Measurements from ENCODE around the gene EPO.
"Not testable (repeated sequence)": the region's sequence is repeated elsewhere in the genome, so short reads cannot be mapped to it uniquely, and the experiment has no call there.

EPO gene

DNA sequence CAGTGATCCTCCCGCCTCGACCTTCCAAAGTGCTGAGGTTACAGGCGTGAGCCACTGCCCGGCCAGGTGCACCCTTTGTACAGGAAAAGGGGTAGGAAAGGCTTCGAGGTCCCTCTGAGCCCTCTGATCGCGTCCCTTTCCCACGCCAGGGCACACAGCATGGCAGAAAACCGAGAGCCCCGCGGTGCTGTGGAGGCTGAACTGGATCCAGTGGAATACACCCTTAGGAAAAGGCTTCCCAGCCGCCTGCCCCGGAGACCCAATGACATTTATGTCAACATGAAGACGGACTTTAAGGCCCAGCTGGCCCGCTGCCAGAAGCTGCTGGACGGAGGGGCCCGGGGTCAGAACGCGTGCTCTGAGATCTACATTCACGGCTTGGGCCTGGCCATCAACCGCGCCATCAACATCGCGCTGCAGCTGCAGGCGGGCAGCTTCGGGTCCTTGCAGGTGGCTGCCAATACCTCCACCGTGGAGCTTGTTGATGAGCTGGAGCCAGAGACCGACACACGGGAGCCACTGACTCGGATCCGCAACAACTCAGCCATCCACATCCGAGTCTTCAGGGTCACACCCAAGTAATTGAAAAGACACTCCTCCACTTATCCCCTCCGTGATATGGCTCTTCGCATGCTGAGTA lies 13.5 kb upstream of the EPO start:
- ChIA-PET CTCF (interaction anchor here (0.6 to 2.0 kb wide), 2 partner anchors 14 to 18 kb away, joined by 3 to 14 read pairs; no protein-coding TSS in a partner anchor), POLR2A (interaction anchor here (1.4 to 4.8 kb wide), 9 partner anchors 8 to 168 kb away, joined by 3 to 68 read pairs (median 12); partner anchors contain the start of genes EPHB4, EPO, FBXO24 and GIGYF1)
- no peak for DNase-seq (ENCODE audit: extremely low spot score)
- peak; percentile 31 for TF ChIP-seq L3MBTL2 (conservative IDR thresholded peaks at IDR 0.05)
- no peak for TF ChIP-seq ELF4 (IDR thresholded peaks at IDR 0.05)

GRCh38 chr7:100708395-100708794 lies 11.9 kb upstream of the EPO start:
- no peak for DNase-seq (ENCODE audit: extremely low spot score)
- CTCF ChIA-PET, result interaction anchor here (0.6 kb wide), 1 partner anchor 301 kb away, joined by 4 read pairs; no protein-coding TSS in a partner anchor
- POLR2A ChIA-PET, result interaction anchor here (1.5 to 4.8 kb wide), 2 partner anchors 14 to 144 kb away, joined by 4 to 68 read pairs; partner anchors contain the start of genes EPO and SLC12A9
- TF ChIP-seq ZNF384 (IDR thresholded peaks at IDR 0.05), result 0 out of 2 replicates have a peak, but pooled peaks have one; percentile 38
- TF ChIP-seq FOXK2 (IDR thresholded peaks at IDR 0.05), result no peak
- TF ChIP-seq BHLHE40 (IDR thresholded peaks at IDR 0.05; ENCODE audit: borderline replicate concordance), result no peak

- DNase-seq (ENCODE audit: extremely low spot score), result no peak
- CTCF ChIA-PET, result no interaction called here
- POLR2A ChIA-PET, result no interaction called here
- TF ChIP-seq FOXA1 (IDR thresholded peaks at IDR 0.05) (no peak), ELF4 (IDR thresholded peaks at IDR 0.05) (no peak), SUZ12 (IDR thresholded peaks at IDR 0.05) (no peak), CTBP1 (IDR thresholded peaks at IDR 0.05; ENCODE audit: borderline replicate concordance) (no peak), LEF1 (IDR thresholded peaks at IDR 0.05; ENCODE audit: borderline replicate concordance) (no peak), BHLHE40 (IDR thresholded peaks at IDR 0.05; ENCODE audit: borderline replicate concordance) (no peak), FOXK2 (IDR thresholded peaks at IDR 0.05) (no peak), FOXM1 (IDR thresholded peaks at IDR 0.05; ENCODE audit: borderline replicate concordance) (no peak), ZNF384 (IDR thresholded peaks at IDR 0.05) (no peak), NFRKB (IDR thresholded peaks at IDR 0.05) (no peak), ARNT (IDR thresholded peaks at IDR 0.05) (no peak), TARDBP (IDR thresholded peaks at IDR 0.05) (no peak), L3MBTL2 (conservative IDR thresholded peaks at IDR 0.05) (no peak), SP1 (IDR thresholded peaks at IDR 0.05) (no peak), HDGF (IDR thresholded peaks at IDR 0.05; ENCODE audit: borderline replicate concordance) (no peak)
- TF ChIP-seq, protein P1, sequence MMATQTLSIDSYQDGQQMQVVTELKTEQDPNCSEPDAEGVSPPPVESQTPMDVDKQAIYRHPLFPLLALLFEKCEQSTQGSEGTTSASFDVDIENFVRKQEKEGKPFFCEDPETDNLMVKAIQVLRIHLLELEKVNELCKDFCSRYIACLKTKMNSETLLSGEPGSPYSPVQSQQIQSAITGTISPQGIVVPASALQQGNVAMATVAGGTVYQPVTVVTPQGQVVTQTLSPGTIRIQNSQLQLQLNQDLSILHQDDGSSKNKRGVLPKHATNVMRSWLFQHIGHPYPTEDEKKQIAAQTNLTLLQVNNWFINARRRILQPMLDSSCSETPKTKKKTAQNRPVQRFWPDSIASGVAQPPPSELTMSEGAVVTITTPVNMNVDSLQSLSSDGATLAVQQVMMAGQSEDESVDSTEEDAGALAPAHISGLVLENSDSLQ (IDR thresholded peaks at IDR 0.05), result no peak
Measured at GRCh38 chr7:100710452-100710851, 9.8 kb upstream of the EPO start.

DNA sequence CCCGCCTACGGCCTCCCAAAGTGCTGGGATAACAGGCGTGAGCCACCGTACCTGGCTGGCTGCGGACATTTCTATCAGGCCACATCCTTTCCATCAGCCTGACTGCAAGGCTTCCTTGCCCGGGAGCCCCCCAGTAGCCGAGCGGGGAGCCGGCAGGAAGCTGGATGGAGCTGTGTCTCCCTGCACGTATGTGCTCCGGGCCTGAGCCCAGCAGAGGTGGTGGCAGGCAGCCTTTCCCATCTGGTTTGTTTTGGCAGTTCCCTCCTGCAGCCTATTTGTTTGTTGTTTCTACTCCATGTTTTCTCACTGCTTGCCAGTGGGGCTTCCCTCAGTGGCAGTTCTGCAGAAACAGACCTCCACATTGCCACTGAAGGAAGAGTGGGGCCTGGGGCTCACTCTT lies 8.9 kb upstream of the EPO start:
- no peak for TF ChIP-seq SP1 (IDR thresholded peaks at IDR 0.05)
- no peak for TF ChIP-seq HDGF (IDR thresholded peaks at IDR 0.05; ENCODE audit: borderline replicate concordance)
- TF ChIP-seq SUZ12 (IDR thresholded peaks at IDR 0.05), result no peak
- no peak for TF ChIP-seq CTBP1 (IDR thresholded peaks at IDR 0.05; ENCODE audit: borderline replicate concordance)
- TF ChIP-seq, protein P1 (IDR thresholded peaks at IDR 0.05), result no peak
- TF ChIP-seq NFRKB (IDR thresholded peaks at IDR 0.05), result no peak
- TF ChIP-seq ZNF384 (IDR thresholded peaks at IDR 0.05), result no peak
- TF ChIP-seq BHLHE40 (IDR thresholded peaks at IDR 0.05; ENCODE audit: borderline replicate concordance), result no peak
- TF ChIP-seq FOXM1 (IDR thresholded peaks at IDR 0.05; ENCODE audit: borderline replicate concordance), result no peak
- TF ChIP-seq ARNT (IDR thresholded peaks at IDR 0.05), result no peak
- no peak for TF ChIP-seq FOXK2 (IDR thresholded peaks at IDR 0.05)
- ChIA-PET POLR2A (no interaction called here), CTCF (no interaction called here)
- DNase-seq (ENCODE audit: extremely low spot score), result no peak

DNA sequence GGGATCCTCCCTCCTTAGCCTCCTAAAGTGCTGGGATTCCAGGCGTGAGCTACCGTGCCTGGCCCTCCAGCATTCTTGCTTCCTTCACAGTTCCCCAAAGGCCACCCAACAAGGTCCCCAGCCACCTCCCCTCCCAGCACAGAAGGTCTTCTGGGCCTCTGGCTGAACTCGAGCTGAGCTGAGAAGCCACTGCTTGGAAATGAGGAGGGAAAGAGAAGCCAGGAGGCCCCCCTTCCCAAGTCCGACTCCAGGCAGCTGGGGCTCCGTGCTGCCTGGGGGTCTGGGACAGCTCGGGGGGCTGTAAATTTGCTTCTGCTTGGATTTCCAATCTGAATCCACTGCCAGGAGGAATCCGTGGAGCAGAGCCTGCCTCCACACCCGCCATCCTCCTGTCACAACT lies 5.5 kb upstream of the EPO start:
- POLR2A ChIA-PET, result interaction anchor here (2.5 kb wide), 1 partner anchor 9 kb away, joined by 15 read pairs; the partner anchor contains the start of gene POP7
- CTCF ChIA-PET, result interaction anchor here (2.3 kb wide), 1 partner anchor 11 kb away, joined by 10 read pairs; no protein-coding TSS in a partner anchor
- TF ChIP-seq SP1 (IDR thresholded peaks at IDR 0.05) (no peak), TARDBP (IDR thresholded peaks at IDR 0.05) (no peak), HDGF (IDR thresholded peaks at IDR 0.05; ENCODE audit: borderline replicate concordance) (no peak), NFRKB (IDR thresholded peaks at IDR 0.05) (no peak), FOXM1 (IDR thresholded peaks at IDR 0.05; ENCODE audit: borderline replicate concordance) (no peak), ARNT (IDR thresholded peaks at IDR 0.05) (no peak), BHLHE40 (IDR thresholded peaks at IDR 0.05; ENCODE audit: borderline replicate concordance) (no peak), SUZ12 (IDR thresholded peaks at IDR 0.05) (no peak), L3MBTL2 (conservative IDR thresholded peaks at IDR 0.05) (no peak), ELF4 (IDR thresholded peaks at IDR 0.05) (no peak), FOXA1 (IDR thresholded peaks at IDR 0.05) (no peak), FOXK2 (IDR thresholded peaks at IDR 0.05) (no peak), CTBP1 (IDR thresholded peaks at IDR 0.05; ENCODE audit: borderline replicate concordance) (no peak), LEF1 (IDR thresholded peaks at IDR 0.05; ENCODE audit: borderline replicate concordance) (no peak)
- TF ChIP-seq, protein P1 (IDR thresholded peaks at IDR 0.05), result no peak
- no peak for DNase-seq (ENCODE audit: extremely low spot score)

- POLR2A ChIA-PET, result interaction anchor here (1.3 kb wide), 1 partner anchor 11 kb away, joined by 5 read pairs; the partner anchor contains the start of gene POP7
- DNase-seq (ENCODE audit: extremely low spot score); CTCF ChIA-PET: not testable (repeated sequence)
Measured at GRCh38 chr7:100717073-100717472, 3.2 kb upstream of the EPO start.

All from HEK293T (cell line).